H1 (cell line): ENCODE results near the gene ALOX15.

Experiments
- EP300 ChIP-seq, 2 experiments: IDR thresholded peaks; 1 replicate in 1 of 2; 2 replicates in 1 of 2; pipeline ENCODE4 v1.6.1; 2011 to 2012; ENCODE audit warnings: low read depth in 2 of 2, low read length in 2 of 2, mild to moderate bottlenecking in 2 of 2, borderline replicate concordance in 1 of 2, inconsistent platforms in 1 of 2, moderate library complexity in 1 of 2
- YY1 ChIP-seq: IDR thresholded peaks from 2 replicates; pipeline ENCODE4 v1.6.1; 2011; ENCODE audit warnings: low read depth, mild to moderate bottlenecking, low read length

GRCh38 chr17:4610656-4611055 is 30.8 kb downstream of the ALOX15 start:
- TF ChIP-seq YY1 (no peak), EP300 (IDR thresholded peaks at IDR 0.05; ENCODE audit: borderline replicate concordance in 1 of 2, low read depth in 2 of 2, low read length in 2 of 2) (no peak)
